ENCODE measurements around the gene MICAL2. TPM values are rescaled to one million over a fixed set of nuclear protein-coding genes. Genes with fewer than 3 reads are reported as not detected.

The MICAL2 gene
- total and polyA plus RNA-seq, 2 donors (not counting 3 experiments of a cell fraction or from before 2014, with no cell fraction given): 67.6 to 200 TPM

DNA sequence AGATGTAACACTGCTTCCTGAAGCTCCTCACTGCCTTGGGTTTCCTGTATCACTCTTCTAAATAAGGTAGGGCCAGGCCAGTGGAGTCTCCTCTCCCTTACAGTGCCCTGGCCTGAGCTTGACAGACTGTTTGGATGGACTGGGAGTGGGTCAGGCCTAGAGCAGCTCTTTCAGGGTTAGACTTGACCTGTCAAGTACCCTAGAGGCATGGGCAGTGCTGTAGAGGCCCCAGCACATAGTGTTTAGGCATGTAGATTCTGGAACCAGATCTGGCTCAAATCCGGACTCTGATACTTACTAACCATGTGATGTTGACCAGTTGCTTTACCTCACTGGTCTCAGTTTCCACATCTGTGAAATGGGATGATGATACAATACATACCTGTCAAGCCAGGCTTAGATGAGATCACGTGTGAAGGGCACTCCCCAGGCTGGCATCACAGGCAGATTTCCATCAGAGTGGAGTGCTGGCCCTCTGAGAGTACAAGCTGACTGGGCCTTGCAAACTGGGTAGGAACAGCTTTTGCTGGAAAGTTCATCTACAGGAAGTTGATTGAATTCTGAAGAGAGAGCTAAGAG is 1.4 kb upstream of the MICAL2 start:
- Histone ChIP-seq H3K9ac (replicated peaks; ENCODE audit: extremely low read depth, insufficient read depth, low read length) (no peak overlapping the region), H3K4me3 (replicated peaks in 1 of 3; ENCODE audit: insufficient read depth in 1 of 3, low read depth in 1 of 3, low read length in 3 of 3) (no peak overlapping the region), H4K20me1 (replicated peaks; ENCODE audit: control insufficient read depth, extremely low read depth, insufficient read depth, low read length) (no peaks in the 10 kb centered on the region), H3K9me3 (replicated peaks; ENCODE audit: control insufficient read depth, insufficient read depth, low read length) (no peaks in the 10 kb centered on the region), H3K4me1 (ENCODE audit: control insufficient read depth, extremely low read depth, insufficient read depth, low read length) (peaks cover 32% of the 10 kb centered on the region), H2AFZ (ENCODE audit: low read depth, low read length) (no peak overlapping the region), H3K79me2 (ENCODE audit: control insufficient read depth, insufficient read depth, low read length) (peaks cover 33% of the 10 kb centered on the region), H3K9me1 (replicated peaks; ENCODE audit: control insufficient read depth, extremely low read depth, insufficient read depth, low read length) (no peaks in the 10 kb centered on the region), H3K4me2 (ENCODE audit: insufficient read depth, low read length) (no peak overlapping the region), H3K27ac (ENCODE audit: insufficient read depth, low read depth, low read length) (no peak overlapping the region), H3K27me3 (ENCODE audit: control insufficient read depth in 2 of 2, insufficient read depth in 2 of 2, low read length in 2 of 2) (no peaks in the 10 kb centered on the region), H3K36me3 (ENCODE audit: control insufficient read depth in 2 of 2, extremely low read depth in 1 of 2, insufficient read depth in 2 of 2, low read length in 2 of 2) (no peaks in the 10 kb centered on the region)
- no TSS peak for BruUV-seq (replicated peaks)
- DNase-seq (ENCODE audit: low read depth, low spot score): no peak
- intact Hi-C loops (cut with micrococcal nuclease) (no loop called here), dilution Hi-C loops (cut with MboI; ENCODE audit: extremely low pct_ligation_motif_present, low sequenced_read_pairs) (no loop called here)
- no peak for FAIRE-seq
- ChIA-PET POLR2A (no interaction called here), CTCF (interaction anchor here (0.6 to 2.9 kb wide), 6 partner anchors 15 to 173 kb away, joined by 3 to 12 read pairs (median 4); no protein-coding TSS in a partner anchor)
- TF ChIP-seq POLR2AphosphoS5 (IDR thresholded peaks at IDR 0.05; ENCODE audit: insufficient read depth, low read depth, low read length) (no peak), MYC (IDR thresholded peaks at IDR 0.05; ENCODE audit: low read depth, low read length) (no peak), JUN (IDR thresholded peaks at IDR 0.05; ENCODE audit: borderline replicate concordance, insufficient read depth, insufficient read length, low read depth) (no peak)
- TF ChIP-seq, protein P1, sequence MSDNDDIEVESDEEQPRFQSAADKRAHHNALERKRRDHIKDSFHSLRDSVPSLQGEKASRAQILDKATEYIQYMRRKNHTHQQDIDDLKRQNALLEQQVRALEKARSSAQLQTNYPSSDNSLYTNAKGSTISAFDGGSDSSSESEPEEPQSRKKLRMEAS (IDR thresholded peaks at IDR 0.05; ENCODE audit: insufficient read depth, insufficient read length): no peak

DNA sequence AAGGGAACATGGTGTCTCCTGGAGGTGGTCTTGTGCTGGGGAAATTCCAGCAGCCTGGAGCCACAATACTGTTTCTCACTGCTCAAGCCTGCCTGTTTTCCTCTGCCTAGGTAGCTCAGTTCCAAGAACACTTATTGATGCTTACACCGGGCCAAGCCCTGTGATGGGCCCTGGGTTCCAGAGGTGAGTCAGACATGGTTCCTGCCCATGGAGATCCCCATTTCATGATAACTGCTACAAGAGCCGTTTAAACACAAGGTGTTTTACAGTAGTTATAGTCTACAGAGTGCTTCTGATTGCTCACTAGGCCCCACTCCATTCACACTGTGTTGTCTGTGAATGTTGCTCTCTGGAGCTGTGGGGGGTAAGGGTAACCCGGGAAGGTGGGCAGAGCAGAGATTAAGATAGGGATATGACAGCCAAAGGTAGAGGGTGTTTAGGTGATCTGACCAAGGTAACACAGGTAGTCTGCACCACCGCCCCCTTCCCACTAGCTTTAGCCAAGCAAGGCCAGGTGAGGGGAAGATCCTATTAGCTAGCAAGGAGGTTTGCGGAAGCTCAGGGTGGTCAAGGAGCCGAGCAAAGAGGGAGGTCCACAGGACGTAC is 696 bp upstream of the MICAL2 start:
- POLR2A ChIA-PET: interaction anchor here (1.7 kb wide), 1 partner anchor 22 kb away, joined by 3 read pairs; no protein-coding TSS in a partner anchor
- BruUV-seq (replicated peaks): TSS peak; percentile 34
- H3K27ac ChIP-seq (ENCODE audit: insufficient read depth, low read depth, low read length): peak overlapping the region; percentile 18

More for the DNA sequence above, 696 bp upstream of the MICAL2 start:
- dilution Hi-C loops (cut with MboI; ENCODE audit: extremely low pct_ligation_motif_present, low sequenced_read_pairs) (no loop called here), intact Hi-C loops (cut with micrococcal nuclease) (loop anchor here (1.0 to 2.0 kb wide), 6 partner anchors 15 to 123 kb away; no protein-coding TSS in a partner anchor)
- CTCF ChIA-PET: interaction anchor here (0.5 to 2.9 kb wide), 13 partner anchors 11 to 178 kb away, joined by 3 to 12 read pairs (median 3); no protein-coding TSS in a partner anchor
- peaks cover 38% of the 10 kb centered on the region for H3K4me1 ChIP-seq (ENCODE audit: control insufficient read depth, extremely low read depth, insufficient read depth, low read length)
- no peaks in the 10 kb centered on the region for H3K27me3 ChIP-seq (ENCODE audit: control insufficient read depth in 2 of 2, insufficient read depth in 2 of 2, low read length in 2 of 2)
- DNase-seq (ENCODE audit: low read depth, low spot score) (no peak), FAIRE-seq (peak; percentile 28)
- H3K36me3 ChIP-seq (ENCODE audit: control insufficient read depth in 2 of 2, extremely low read depth in 1 of 2, insufficient read depth in 2 of 2, low read length in 2 of 2): no peaks in the 10 kb centered on the region
- peak overlapping the region; percentile 35 to 50 (median 39) for H3K4me3 ChIP-seq (replicated peaks in 1 of 3; ENCODE audit: insufficient read depth in 1 of 3, low read depth in 1 of 3, low read length in 3 of 3)
- no peaks in the 10 kb centered on the region for H4K20me1 ChIP-seq (replicated peaks; ENCODE audit: control insufficient read depth, extremely low read depth, insufficient read depth, low read length)
- H3K9ac ChIP-seq (replicated peaks; ENCODE audit: extremely low read depth, insufficient read depth, low read length): peak overlapping the region; percentile 39
- TF ChIP-seq, protein P1 (IDR thresholded peaks at IDR 0.05; ENCODE audit: insufficient read depth, insufficient read length): no peak
- no peak for TF ChIP-seq EZH2 (IDR thresholded peaks at IDR 0.05; ENCODE audit: borderline replicate concordance, low read depth, low read length, severe bottlenecking)
- TF ChIP-seq JUN (IDR thresholded peaks at IDR 0.05; ENCODE audit: borderline replicate concordance, insufficient read depth, insufficient read length, low read depth): no peak
- no peaks in the 10 kb centered on the region for H3K9me1 ChIP-seq (replicated peaks; ENCODE audit: control insufficient read depth, extremely low read depth, insufficient read depth, low read length)
- peaks cover 41% of the 10 kb centered on the region for H3K79me2 ChIP-seq (ENCODE audit: control insufficient read depth, insufficient read depth, low read length)
- H2AFZ ChIP-seq (ENCODE audit: low read depth, low read length): peak overlapping the region; percentile 91
- no peaks in the 10 kb centered on the region for H3K9me3 ChIP-seq (replicated peaks; ENCODE audit: control insufficient read depth, insufficient read depth, low read length)
- H3K4me2 ChIP-seq (ENCODE audit: insufficient read depth, low read length): peak overlapping the region; percentile 73

All from endothelial cell of umbilical vein (primary cell).